ENCODE data around the gene AGBL1. TPM values are rescaled to one million over a fixed set of nuclear protein-coding genes. Genes with fewer than 3 reads are reported as not detected.
A peak's percentile ranks its signal among the peaks of the same experiment; 100 is the strongest.

AGBL1 gene
- total RNA-seq, 1 donor from 2014 or later = not detected

- Histone ChIP-seq H3K4me1 (ENCODE audit: insufficient read depth, low read length) (no peaks in the 10 kb centered on the region), H3K36me3 (ENCODE audit: insufficient read depth, low read length) (no peaks in the 10 kb centered on the region), H3K27ac (ENCODE audit: low read depth, low read length) (no peak overlapping the region), H3K9ac (ENCODE audit: low read length) (no peak overlapping the region), H3K4me3 (ENCODE audit: insufficient read depth, low read depth, low read length) (no peak overlapping the region), H2AFZ (ENCODE audit: low read depth, low read length) (no peak overlapping the region), H3K9me3 (ENCODE audit: insufficient read depth, low read depth, low read length) (peaks cover 2% of the 10 kb centered on the region), H3K79me2 (ENCODE audit: insufficient read depth, low read length) (no peaks in the 10 kb centered on the region), H3K27me3 (ENCODE audit: insufficient read depth, low read length) (no peaks in the 10 kb centered on the region), H3K4me2 (ENCODE audit: low read length) (no peak overlapping the region), H4K20me1 (ENCODE audit: insufficient read depth, low read length) (no peaks in the 10 kb centered on the region)
- TF ChIP-seq EZH2 (IDR thresholded peaks at IDR 0.05; ENCODE audit: insufficient read depth, low read length) = no peak
- TF ChIP-seq CTCF (IDR thresholded peaks at IDR 0.05; ENCODE audit: insufficient read depth, low read depth, low read length) = no peak
- peaks cover 3% of the 10 kb centered on the region for H3K27me3 Mint-ChIP-seq (ENCODE audit: low read depth, unreplicated experiment)
- FAIRE-seq = no peak
- H3K9me3 Mint-ChIP-seq (ENCODE audit: unreplicated experiment) = no peaks in the 10 kb centered on the region
- DNase-seq (ENCODE audit: low read depth) = peak; percentile 2
- no peak overlapping the region for H3K4me3 Mint-ChIP-seq (ENCODE audit: unreplicated experiment)
- H3K36me3 Mint-ChIP-seq (ENCODE audit: low read depth, unreplicated experiment) = no peaks in the 10 kb centered on the region
- H3K4me1 Mint-ChIP-seq (ENCODE audit: low read depth, unreplicated experiment) = no peaks in the 10 kb centered on the region
- no peak overlapping the region for H3K27ac Mint-ChIP-seq (ENCODE audit: unreplicated experiment)
Measured at GRCh38 chr15:86691091-86691663, 611.5 kb downstream of the AGBL1 start.

- no peaks in the 10 kb centered on the region for H4K20me1 ChIP-seq (ENCODE audit: insufficient read depth, low read length)
- no peak overlapping the region for H3K4me3 ChIP-seq (ENCODE audit: insufficient read depth, low read depth, low read length)
- Mint-ChIP-seq H3K4me3 (ENCODE audit: unreplicated experiment) (no peak overlapping the region), H3K27me3 (ENCODE audit: low read depth, unreplicated experiment) (peaks cover 9% of the 10 kb centered on the region), H3K36me3 (ENCODE audit: low read depth, unreplicated experiment) (no peaks in the 10 kb centered on the region), H3K4me1 (ENCODE audit: low read depth, unreplicated experiment) (no peaks in the 10 kb centered on the region), H3K27ac (ENCODE audit: unreplicated experiment) (no peak overlapping the region), H3K9me3 (ENCODE audit: unreplicated experiment) (peaks cover 2% of the 10 kb centered on the region)
- DNase-seq (ENCODE audit: low read depth) (no peak), FAIRE-seq (no peak)
- no peaks in the 10 kb centered on the region for H3K27me3 ChIP-seq (ENCODE audit: insufficient read depth, low read length)
- TF ChIP-seq EZH2 (IDR thresholded peaks at IDR 0.05; ENCODE audit: insufficient read depth, low read length) (no peak), CTCF (IDR thresholded peaks at IDR 0.05; ENCODE audit: insufficient read depth, low read depth, low read length) (no peak)
- no peaks in the 10 kb centered on the region for H3K9me3 ChIP-seq (ENCODE audit: insufficient read depth, low read depth, low read length)
- H3K9ac ChIP-seq (ENCODE audit: low read length) = no peak overlapping the region
- H3K27ac ChIP-seq (ENCODE audit: low read depth, low read length) = no peak overlapping the region
- no peak overlapping the region for H3K4me2 ChIP-seq (ENCODE audit: low read length)
- no peaks in the 10 kb centered on the region for H3K79me2 ChIP-seq (ENCODE audit: insufficient read depth, low read length)
- H2AFZ ChIP-seq (ENCODE audit: low read depth, low read length) = no peak overlapping the region
- H3K4me1 ChIP-seq (ENCODE audit: insufficient read depth, low read length) = no peaks in the 10 kb centered on the region
- H3K36me3 ChIP-seq (ENCODE audit: insufficient read depth, low read length) = no peaks in the 10 kb centered on the region
Measured at GRCh38 chr15:86700864-86701610, 621.4 kb downstream of the AGBL1 start.

- H3K36me3 ChIP-seq (ENCODE audit: insufficient read depth, low read length) = no peaks in the 10 kb centered on the region
- H3K27ac ChIP-seq (ENCODE audit: low read depth, low read length) = no peak overlapping the region
- H3K4me1 ChIP-seq (ENCODE audit: insufficient read depth, low read length) = no peaks in the 10 kb centered on the region
- FAIRE-seq (no peak), DNase-seq (ENCODE audit: low read depth) (no peak)
- H3K9me3 ChIP-seq (ENCODE audit: insufficient read depth, low read depth, low read length) = no peaks in the 10 kb centered on the region
- no peak overlapping the region for H3K4me2 ChIP-seq (ENCODE audit: low read length)
- H3K79me2 ChIP-seq (ENCODE audit: insufficient read depth, low read length) = no peaks in the 10 kb centered on the region
- peaks cover 2% of the 10 kb centered on the region for H3K9me3 Mint-ChIP-seq (ENCODE audit: unreplicated experiment)
- H2AFZ ChIP-seq (ENCODE audit: low read depth, low read length) = no peak overlapping the region
- no peak overlapping the region for H3K27ac Mint-ChIP-seq (ENCODE audit: unreplicated experiment)
- no peak overlapping the region for H3K4me3 Mint-ChIP-seq (ENCODE audit: unreplicated experiment)
- TF ChIP-seq EZH2 (IDR thresholded peaks at IDR 0.05; ENCODE audit: insufficient read depth, low read length) (no peak), CTCF (IDR thresholded peaks at IDR 0.05; ENCODE audit: insufficient read depth, low read depth, low read length) (no peak)
- no peak overlapping the region for H3K4me3 ChIP-seq (ENCODE audit: insufficient read depth, low read depth, low read length)
- H3K27me3 Mint-ChIP-seq (ENCODE audit: low read depth, unreplicated experiment) = peaks cover 9% of the 10 kb centered on the region
- H4K20me1 ChIP-seq (ENCODE audit: insufficient read depth, low read length) = no peaks in the 10 kb centered on the region
- H3K9ac ChIP-seq (ENCODE audit: low read length) = no peak overlapping the region
- H3K27me3 ChIP-seq (ENCODE audit: insufficient read depth, low read length) = no peaks in the 10 kb centered on the region
- no peaks in the 10 kb centered on the region for H3K4me1 Mint-ChIP-seq (ENCODE audit: low read depth, unreplicated experiment)
- H3K36me3 Mint-ChIP-seq (ENCODE audit: low read depth, unreplicated experiment) = no peaks in the 10 kb centered on the region
Measured at GRCh38 chr15:86701611-86701963, 621.9 kb downstream of the AGBL1 start.
